Body of pancreas (tissue), 4 donors: ENCODE measurements around the gene WNT10A.

Source experiments
- POLR2A ChIP-seq, 3 donors: fragments of 450-650 bp; IDR thresholded peaks; one replicate each; pipeline ENCODE4 v1.6.1; 2016; ENCODE audit warnings: antibody characterized with exemption in 3 of 3, mild to moderate bottlenecking in 2 of 3
- TF ChIP-seq, protein P1 (sequence below), 7 experiments: fragments of 450-650 bp in 4 of 7; fragments of 200-600 bp in 3 of 7; sonication (generic) in 3 of 7; IDR thresholded peaks; one replicate each; pipeline ENCODE4 v1.5.1; 2016 to 2019; ENCODE audit warnings: antibody characterized with exemption in 7 of 7

DNA sequence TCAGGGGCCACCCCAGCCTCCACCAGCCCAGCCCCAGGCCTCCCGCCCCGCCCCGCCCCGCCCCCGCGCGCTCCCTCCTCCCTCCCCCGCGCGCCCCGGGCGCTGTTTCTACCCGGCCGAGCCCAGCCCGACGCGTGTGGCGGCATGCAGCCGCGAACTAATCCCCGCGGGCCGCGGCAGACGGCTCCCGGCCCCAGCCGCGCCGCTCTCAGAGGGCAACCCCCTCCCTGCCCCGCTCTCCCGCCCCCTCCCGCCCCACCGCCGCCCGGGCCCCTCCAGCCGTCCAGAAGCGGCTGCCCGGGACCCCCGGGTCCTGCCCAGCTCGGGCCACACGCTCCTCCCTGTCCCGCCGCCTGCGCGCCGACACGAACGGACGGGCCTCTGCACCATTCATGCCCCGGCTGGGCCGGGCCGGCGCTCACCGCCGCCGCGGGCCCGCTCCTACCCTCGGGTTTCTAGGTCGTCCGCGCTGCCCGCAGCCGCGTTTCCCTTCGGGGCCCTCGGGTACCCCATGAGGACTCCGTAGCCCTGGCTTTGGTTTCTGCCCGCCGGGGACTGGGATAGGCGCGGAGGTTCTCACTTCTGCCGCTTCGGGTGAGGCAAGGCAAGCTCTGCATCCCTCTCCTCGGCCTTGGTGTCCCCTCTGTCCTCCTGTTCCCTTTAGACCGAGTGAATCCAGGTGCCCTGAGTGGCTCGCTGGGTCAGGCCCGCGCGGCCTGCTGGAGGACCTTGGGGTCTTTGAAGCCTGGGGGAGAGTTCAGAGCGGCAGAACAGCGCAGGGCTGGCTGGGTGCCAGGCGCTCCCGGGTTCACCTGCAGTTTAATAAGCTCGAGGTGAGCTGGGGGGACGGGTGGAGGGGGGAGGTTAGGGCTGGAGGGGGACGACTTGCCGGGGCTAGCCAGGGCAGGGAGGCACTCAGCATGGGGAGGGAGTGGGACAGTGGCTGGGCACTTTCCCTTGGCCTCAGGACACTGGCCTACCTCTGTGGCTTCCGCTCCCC is 3.1 kb downstream of the WNT10A start:
- TF ChIP-seq, protein P1, sequence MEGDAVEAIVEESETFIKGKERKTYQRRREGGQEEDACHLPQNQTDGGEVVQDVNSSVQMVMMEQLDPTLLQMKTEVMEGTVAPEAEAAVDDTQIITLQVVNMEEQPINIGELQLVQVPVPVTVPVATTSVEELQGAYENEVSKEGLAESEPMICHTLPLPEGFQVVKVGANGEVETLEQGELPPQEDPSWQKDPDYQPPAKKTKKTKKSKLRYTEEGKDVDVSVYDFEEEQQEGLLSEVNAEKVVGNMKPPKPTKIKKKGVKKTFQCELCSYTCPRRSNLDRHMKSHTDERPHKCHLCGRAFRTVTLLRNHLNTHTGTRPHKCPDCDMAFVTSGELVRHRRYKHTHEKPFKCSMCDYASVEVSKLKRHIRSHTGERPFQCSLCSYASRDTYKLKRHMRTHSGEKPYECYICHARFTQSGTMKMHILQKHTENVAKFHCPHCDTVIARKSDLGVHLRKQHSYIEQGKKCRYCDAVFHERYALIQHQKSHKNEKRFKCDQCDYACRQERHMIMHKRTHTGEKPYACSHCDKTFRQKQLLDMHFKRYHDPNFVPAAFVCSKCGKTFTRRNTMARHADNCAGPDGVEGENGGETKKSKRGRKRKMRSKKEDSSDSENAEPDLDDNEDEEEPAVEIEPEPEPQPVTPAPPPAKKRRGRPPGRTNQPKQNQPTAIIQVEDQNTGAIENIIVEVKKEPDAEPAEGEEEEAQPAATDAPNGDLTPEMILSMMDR (IDR thresholded peaks at IDR 0.05), result no peak
- no peak for TF ChIP-seq POLR2A (IDR thresholded peaks at IDR 0.05)
